Keratinocyte (primary cell): ENCODE results near the gene BCAR3.

ENCODE experiments used
- EZH2 ChIP-seq: IDR thresholded peaks from one replicate; pipeline ENCODE4 v1.6.1; 2012; ENCODE audit warnings: inconsistent platforms, mild to moderate bottlenecking, low read length, moderate library complexity
- TF ChIP-seq, protein P1 (sequence below), 3 experiments: IDR thresholded peaks in 1 of 3; conservative IDR thresholded peaks in 1 of 3; optimal IDR thresholded peaks in 1 of 3; 2 replicates in 2 of 3; 3 replicates in 1 of 3; pipeline versions ENCODE3 to v1.5.1; 2011; ENCODE audit warnings: low read length in 3 of 3, mild to moderate bottlenecking in 3 of 3, moderate library complexity in 2 of 3, control low read depth in 1 of 3, inconsistent platforms in 1 of 3; ENCODE audit not compliant: insufficient read depth in 2 of 3; ENCODE audit errors: extremely low read depth in 1 of 3

DNA sequence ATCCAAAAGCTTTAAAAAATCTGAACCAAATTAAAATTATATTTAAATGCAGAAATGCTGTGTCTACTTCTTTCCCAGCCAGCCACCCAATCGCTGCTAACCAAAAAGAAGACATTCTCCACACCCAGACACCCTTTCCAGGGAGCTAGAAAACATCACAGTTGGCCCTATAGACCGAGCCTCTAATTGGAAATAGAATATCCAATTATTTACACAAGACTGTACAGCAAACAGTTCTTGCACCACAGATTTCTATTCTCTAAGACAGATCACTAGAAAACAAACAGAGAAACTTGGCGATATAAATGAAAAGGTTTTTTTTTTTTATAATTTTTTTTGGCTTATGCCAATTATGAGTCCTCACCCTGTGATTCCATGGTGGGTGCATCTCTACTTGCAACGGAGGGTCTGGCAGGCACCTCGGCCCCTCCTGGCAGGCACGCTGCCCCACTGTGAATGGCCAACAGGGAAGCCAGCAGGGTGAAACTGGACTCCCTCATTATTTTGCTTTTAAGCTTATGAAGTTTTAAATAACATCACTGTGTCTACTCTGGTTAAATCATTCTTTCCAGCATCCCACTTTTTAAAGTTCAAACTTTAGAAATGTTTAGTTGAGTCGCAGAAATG, 29.2 kb downstream of the BCAR3 start:
- no peak for TF ChIP-seq EZH2
- TF ChIP-seq, protein P1, sequence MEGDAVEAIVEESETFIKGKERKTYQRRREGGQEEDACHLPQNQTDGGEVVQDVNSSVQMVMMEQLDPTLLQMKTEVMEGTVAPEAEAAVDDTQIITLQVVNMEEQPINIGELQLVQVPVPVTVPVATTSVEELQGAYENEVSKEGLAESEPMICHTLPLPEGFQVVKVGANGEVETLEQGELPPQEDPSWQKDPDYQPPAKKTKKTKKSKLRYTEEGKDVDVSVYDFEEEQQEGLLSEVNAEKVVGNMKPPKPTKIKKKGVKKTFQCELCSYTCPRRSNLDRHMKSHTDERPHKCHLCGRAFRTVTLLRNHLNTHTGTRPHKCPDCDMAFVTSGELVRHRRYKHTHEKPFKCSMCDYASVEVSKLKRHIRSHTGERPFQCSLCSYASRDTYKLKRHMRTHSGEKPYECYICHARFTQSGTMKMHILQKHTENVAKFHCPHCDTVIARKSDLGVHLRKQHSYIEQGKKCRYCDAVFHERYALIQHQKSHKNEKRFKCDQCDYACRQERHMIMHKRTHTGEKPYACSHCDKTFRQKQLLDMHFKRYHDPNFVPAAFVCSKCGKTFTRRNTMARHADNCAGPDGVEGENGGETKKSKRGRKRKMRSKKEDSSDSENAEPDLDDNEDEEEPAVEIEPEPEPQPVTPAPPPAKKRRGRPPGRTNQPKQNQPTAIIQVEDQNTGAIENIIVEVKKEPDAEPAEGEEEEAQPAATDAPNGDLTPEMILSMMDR (optimal IDR thresholded peaks at IDR 0.05 in 1 of 3, IDR thresholded peaks at IDR 0.05 in 1 of 3, conservative IDR thresholded peaks at IDR 0.05 in 1 of 3; ENCODE audit: extremely low read depth in 1 of 3, insufficient read depth in 2 of 3, low read length in 3 of 3), result no peak
